Transverse colon (tissue), 3 donors: ENCODE data around the gene INTS6L.

Experiments
- CTCF ChIP-seq, 5 experiments: fragments of 200-600 bp in 3 of 5; fragments of 450-650 bp in 2 of 5; sonication (generic) in 3 of 5; IDR thresholded peaks; 1 replicate in 2 of 5; 2 replicates in 3 of 5; pipeline ENCODE4 v1.5.1; 2016 to 2017; ENCODE audit warnings: antibody characterized with exemption in 5 of 5, inconsistent platforms in 3 of 5, mild to moderate bottlenecking in 2 of 5, moderate library complexity in 1 of 5
- POLR2A ChIP-seq: fragments of 450-650 bp; IDR thresholded peaks from one replicate; pipeline ENCODE4 v1.6.1; 2016; ENCODE audit warnings: antibody characterized with exemption, mild to moderate bottlenecking, moderate library complexity

GRCh38 chrX:135556055-135556454 is 35.6 kb downstream of the INTS6L start:
- no peak for TF ChIP-seq CTCF (IDR thresholded peaks at IDR 0.05)
- TF ChIP-seq POLR2A: no peak
